ENCODE results near the gene FUT8. TPM values are rescaled to one million over a fixed set of nuclear protein-coding genes. Genes with fewer than 3 reads are reported as not detected.
A peak's percentile ranks its signal among the peaks of the same experiment; 100 is the strongest.

FUT8 gene
- total RNA-seq, 1 donor from 2014 or later, result 131 TPM

DNA sequence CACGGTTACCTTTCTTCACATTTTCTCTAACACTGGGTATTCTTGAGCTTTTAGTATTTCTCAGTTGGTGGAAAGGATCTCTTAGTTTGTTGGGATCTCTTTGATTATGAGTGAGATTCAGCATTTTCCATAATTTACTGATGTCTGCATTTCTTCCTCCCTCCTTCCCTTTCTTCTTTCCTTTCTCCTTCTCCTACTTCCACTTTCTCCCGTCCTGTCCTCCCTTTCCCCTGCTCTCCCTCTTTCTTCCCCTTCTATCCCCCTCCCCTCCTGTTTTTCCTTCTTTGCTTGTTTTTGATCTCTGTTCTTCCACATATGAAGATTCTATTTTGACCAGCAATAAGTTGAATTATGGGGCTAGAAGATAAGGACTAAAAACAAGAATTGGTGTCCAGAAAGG is 66.9 kb downstream of the FUT8 start:
- Mint-ChIP-seq H3K9me3 (peaks cover 2% of the 10 kb centered on the region), H3K36me3 (peaks cover 11% of the 10 kb centered on the region), H3K4me1 (peaks cover 10% of the 10 kb centered on the region), H3K27ac (no peak overlapping the region), H3K27me3 (ENCODE audit: insufficient read depth, low read depth) (no peaks in the 10 kb centered on the region), H3K4me3 (no peak overlapping the region)
- no peak overlapping the region for H2AFZ ChIP-seq (replicated peaks)
- no peak for DNase-seq (ENCODE audit: low spot score)
- TF ChIP-seq, protein P1, sequence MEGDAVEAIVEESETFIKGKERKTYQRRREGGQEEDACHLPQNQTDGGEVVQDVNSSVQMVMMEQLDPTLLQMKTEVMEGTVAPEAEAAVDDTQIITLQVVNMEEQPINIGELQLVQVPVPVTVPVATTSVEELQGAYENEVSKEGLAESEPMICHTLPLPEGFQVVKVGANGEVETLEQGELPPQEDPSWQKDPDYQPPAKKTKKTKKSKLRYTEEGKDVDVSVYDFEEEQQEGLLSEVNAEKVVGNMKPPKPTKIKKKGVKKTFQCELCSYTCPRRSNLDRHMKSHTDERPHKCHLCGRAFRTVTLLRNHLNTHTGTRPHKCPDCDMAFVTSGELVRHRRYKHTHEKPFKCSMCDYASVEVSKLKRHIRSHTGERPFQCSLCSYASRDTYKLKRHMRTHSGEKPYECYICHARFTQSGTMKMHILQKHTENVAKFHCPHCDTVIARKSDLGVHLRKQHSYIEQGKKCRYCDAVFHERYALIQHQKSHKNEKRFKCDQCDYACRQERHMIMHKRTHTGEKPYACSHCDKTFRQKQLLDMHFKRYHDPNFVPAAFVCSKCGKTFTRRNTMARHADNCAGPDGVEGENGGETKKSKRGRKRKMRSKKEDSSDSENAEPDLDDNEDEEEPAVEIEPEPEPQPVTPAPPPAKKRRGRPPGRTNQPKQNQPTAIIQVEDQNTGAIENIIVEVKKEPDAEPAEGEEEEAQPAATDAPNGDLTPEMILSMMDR (IDR thresholded peaks at IDR 0.05), result no peak
- no peak for TF ChIP-seq EZH2phosphoT487 (IDR thresholded peaks at IDR 0.05)
- TF ChIP-seq EZH2 (IDR thresholded peaks at IDR 0.05), result no peak
- H3K9ac ChIP-seq, result no peak overlapping the region
- H3K4me2 ChIP-seq, result peak overlapping the region; percentile 33
- H3K9me3 ChIP-seq (ENCODE audit: low read depth), result no peaks in the 10 kb centered on the region
- peaks cover 5% of the 10 kb centered on the region for H4K20me1 ChIP-seq (ENCODE audit: low read depth)
- H3K27me3 ChIP-seq, result no peaks in the 10 kb centered on the region
- H3K4me1 ChIP-seq, result peaks cover 54% of the 10 kb centered on the region
- H3K4me3 ChIP-seq, result no peak overlapping the region
- H3K27ac ChIP-seq, result peak overlapping the region; percentile 24
- peaks cover 100% of the 10 kb centered on the region for H3K79me2 ChIP-seq (ENCODE audit: low read depth)
- no peaks in the 10 kb centered on the region for H3K36me3 ChIP-seq
- H3F3A ChIP-seq (ENCODE audit: low read depth), result peaks cover 15% of the 10 kb centered on the region

DNA sequence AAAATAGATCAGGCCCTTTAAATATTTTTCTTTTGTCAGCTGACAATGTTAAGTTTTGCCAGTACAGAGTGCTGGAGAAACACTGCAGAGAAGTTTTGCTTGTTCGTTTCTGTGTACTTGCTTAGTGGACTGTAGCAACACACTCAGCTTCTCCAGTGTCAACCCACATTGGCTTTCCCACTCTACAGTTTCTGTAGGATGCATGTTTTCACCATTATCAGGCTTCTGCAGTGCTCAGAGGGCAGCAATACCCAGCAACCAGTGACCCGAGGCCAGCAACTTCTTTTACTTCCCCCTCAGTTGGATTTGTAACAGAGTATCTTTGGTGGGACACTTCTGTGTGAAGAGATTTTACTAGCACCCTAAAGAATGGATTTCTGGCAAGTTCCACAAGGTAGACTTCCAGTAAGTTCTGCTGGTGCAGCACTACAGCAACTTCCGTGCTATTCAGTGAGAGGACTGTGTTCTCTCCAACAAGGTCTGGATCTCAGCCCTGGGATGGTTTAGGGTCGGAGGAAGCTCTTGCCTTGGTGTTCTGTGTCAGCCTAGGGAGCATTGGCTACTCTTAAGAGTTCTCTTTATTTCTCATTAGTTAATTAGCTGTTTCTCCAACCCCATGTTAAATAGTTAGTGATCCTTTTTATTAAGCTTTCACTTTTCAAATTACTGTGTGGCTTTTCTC is 70.4 kb downstream of the FUT8 start:
- H3K27me3 ChIP-seq, result no peaks in the 10 kb centered on the region
- Mint-ChIP-seq H3K4me3 (no peak overlapping the region), H3K4me1 (peaks cover 31% of the 10 kb centered on the region), H3K9me3 (no peaks in the 10 kb centered on the region), H3K36me3 (peaks cover 11% of the 10 kb centered on the region), H3K27ac (no peak overlapping the region), H3K27me3 (ENCODE audit: insufficient read depth, low read depth) (peaks cover 2% of the 10 kb centered on the region)
- peaks cover 95% of the 10 kb centered on the region for H3K79me2 ChIP-seq (ENCODE audit: low read depth)
- peaks cover 72% of the 10 kb centered on the region for H3K4me1 ChIP-seq
- TF ChIP-seq EZH2phosphoT487 (IDR thresholded peaks at IDR 0.05), result no peak
- TF ChIP-seq EZH2 (IDR thresholded peaks at IDR 0.05), result no peak
- TF ChIP-seq, protein P1 (IDR thresholded peaks at IDR 0.05), result no peak
- DNase-seq (ENCODE audit: low spot score), result no peak
- no peak overlapping the region for H3K4me2 ChIP-seq
- H3K9ac ChIP-seq, result no peak overlapping the region
- H3K9me3 ChIP-seq (ENCODE audit: low read depth), result no peaks in the 10 kb centered on the region
- peaks cover 45% of the 10 kb centered on the region for H3F3A ChIP-seq (ENCODE audit: low read depth)
- H3K4me3 ChIP-seq, result no peak overlapping the region
- no peaks in the 10 kb centered on the region for H3K36me3 ChIP-seq
- H3K27ac ChIP-seq, result peak overlapping the region; percentile 80
- peaks cover 17% of the 10 kb centered on the region for H4K20me1 ChIP-seq (ENCODE audit: low read depth)
- H2AFZ ChIP-seq (replicated peaks), result no peak overlapping the region

DNA sequence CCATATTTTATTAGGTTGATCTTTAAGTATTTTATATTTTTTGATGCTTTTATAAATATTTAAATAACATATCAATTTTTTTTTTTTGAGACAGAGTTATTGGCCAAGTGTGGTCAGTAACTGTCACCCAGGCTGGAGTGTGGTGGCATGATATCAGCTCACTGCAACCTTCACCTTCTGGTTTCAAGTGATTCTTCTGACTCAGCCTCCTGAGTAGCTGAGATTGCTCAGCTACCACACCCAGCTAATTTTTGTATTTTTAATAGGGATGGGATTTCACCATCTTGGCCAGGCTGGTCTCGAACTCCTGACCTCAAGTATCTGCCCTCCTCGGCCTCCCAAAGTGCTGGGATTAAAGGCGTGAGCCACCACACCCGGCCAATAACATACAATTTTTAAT is 71.1 kb downstream of the FUT8 start:
- no peak overlapping the region for H3K27ac Mint-ChIP-seq
- H3K9ac ChIP-seq, result no peak overlapping the region
- peaks cover 19% of the 10 kb centered on the region for H4K20me1 ChIP-seq (ENCODE audit: low read depth)
- H3K4me3 Mint-ChIP-seq, result no peak overlapping the region
- no peaks in the 10 kb centered on the region for H3K9me3 ChIP-seq (ENCODE audit: low read depth)
- H3K27ac ChIP-seq, result peak overlapping the region; percentile 89
- peaks cover 72% of the 10 kb centered on the region for H3K4me1 ChIP-seq
- H3K36me3 ChIP-seq, result no peaks in the 10 kb centered on the region
- peaks cover 2% of the 10 kb centered on the region for H3K27me3 Mint-ChIP-seq (ENCODE audit: insufficient read depth, low read depth)
- H3K4me3 ChIP-seq, result no peak overlapping the region
- TF ChIP-seq, protein P1 (IDR thresholded peaks at IDR 0.05), result no peak
- no peak for TF ChIP-seq EZH2phosphoT487 (IDR thresholded peaks at IDR 0.05)
- no peak for TF ChIP-seq EZH2 (IDR thresholded peaks at IDR 0.05)
- H3K79me2 ChIP-seq (ENCODE audit: low read depth), result peaks cover 95% of the 10 kb centered on the region
- H3K9me3 Mint-ChIP-seq, result no peaks in the 10 kb centered on the region
- H3K27me3 ChIP-seq, result no peaks in the 10 kb centered on the region
- peaks cover 38% of the 10 kb centered on the region for H3K4me1 Mint-ChIP-seq
- H3K4me2 ChIP-seq, result no peak overlapping the region
- no peak overlapping the region for H2AFZ ChIP-seq (replicated peaks)
- DNase-seq (ENCODE audit: low spot score), result no peak
- peaks cover 53% of the 10 kb centered on the region for H3F3A ChIP-seq (ENCODE audit: low read depth)
- peaks cover 11% of the 10 kb centered on the region for H3K36me3 Mint-ChIP-seq

All from neural progenitor cell (in vitro differentiated cells).